ENCODE results near the gene RANBP3.
"Not testable (repeated sequence)": the region's sequence is repeated elsewhere in the genome, so short reads cannot be mapped to it uniquely, and the experiment has no call there.

The RANBP3 gene

GRCh38 chr19:5877882-5878281 lies 100.1 kb downstream of the RANBP3 start:
- DNase-seq: no peak

- no peak for DNase-seq
These were observed 100.5 kb downstream of the RANBP3 start for GRCh38 chr19:5877427-5877826.

GRCh38 chr19:5874496-5874895 lies 103.4 kb downstream of the RANBP3 start:
- not testable (repeated sequence) for DNase-seq

GRCh38 chr19:5873617-5874199 lies 104.2 kb downstream of the RANBP3 start:
- no peak for DNase-seq

- DNase-seq: no peak
These were observed 107.0 kb downstream of the RANBP3 start for GRCh38 chr19:5870986-5871394.

- DNase-seq: no peak
These were observed 110.5 kb downstream of the RANBP3 start for GRCh38 chr19:5867201-5868136.

Measured in CD4-positive, alpha-beta T cell treated with Interleukin-21 for 1 hour (primary cell).